NCI-H748 treated with DMSO at 0.1 percent for 48 hours (cell line): ENCODE measurements around the gene INPP5D.
"Not testable (repeated sequence)": the region's sequence is repeated elsewhere in the genome, so short reads cannot be mapped to it uniquely, and the experiment has no call there.

Experiments used
- DNase-seq: peaks from one replicate; lab custom pipeline; 2025; lab: John Stamatoyannopoulos, UW

The INPP5D gene

GRCh38 chr2:233183869-233184418, 123.8 kb downstream of the INPP5D start:
- DNase-seq, result no peak

GRCh38 chr2:233184669-233185068, 124.5 kb downstream of the INPP5D start:
- DNase-seq, result no peak

- DNase-seq, result no peak
Observed at GRCh38 chr2:233185330-233185729, 125.2 kb downstream of the INPP5D start.

- no peak for DNase-seq
Observed at GRCh38 chr2:233185963-233186362, 125.8 kb downstream of the INPP5D start.

GRCh38 chr2:233186851-233187250, 126.7 kb downstream of the INPP5D start:
- DNase-seq, result no peak

- DNase-seq, result no peak
Observed at GRCh38 chr2:233189025-233189424, 128.9 kb downstream of the INPP5D start.

GRCh38 chr2:233191016-233191415, 130.9 kb downstream of the INPP5D start:
- not testable (repeated sequence) for DNase-seq

- no peak for DNase-seq
Observed at GRCh38 chr2:233193738-233194137, 133.6 kb downstream of the INPP5D start.

- DNase-seq, result no peak
Observed at GRCh38 chr2:233195027-233195426, 134.9 kb downstream of the INPP5D start.

GRCh38 chr2:233197022-233197421, 136.9 kb downstream of the INPP5D start:
- no peak for DNase-seq

GRCh38 chr2:233198026-233198425, 137.9 kb downstream of the INPP5D start:
- no peak for DNase-seq

GRCh38 chr2:233199870-233200269, 139.7 kb downstream of the INPP5D start:
- no peak for DNase-seq

- DNase-seq, result not testable (repeated sequence)
Observed at GRCh38 chr2:233200790-233201189, 140.6 kb downstream of the INPP5D start.

- DNase-seq, result no peak
Observed at GRCh38 chr2:233201258-233202013, 141.3 kb downstream of the INPP5D start.

GRCh38 chr2:233202531-233202944, 142.4 kb downstream of the INPP5D start:
- DNase-seq, result no peak

- no peak for DNase-seq
Observed at GRCh38 chr2:233203060-233203459, 142.9 kb downstream of the INPP5D start.

GRCh38 chr2:233204286-233204936, 144.3 kb downstream of the INPP5D start:
- DNase-seq, result no peak

- DNase-seq, result no peak
Observed at GRCh38 chr2:233208382-233209116, 148.4 kb downstream of the INPP5D start.

GRCh38 chr2:233209117-233209532, 149.0 kb downstream of the INPP5D start:
- no peak for DNase-seq

GRCh38 chr2:233209533-233210171, 149.5 kb downstream of the INPP5D start:
- no peak for DNase-seq

- no peak for DNase-seq
Observed at GRCh38 chr2:233210281-233210680, 150.1 kb downstream of the INPP5D start.
